Naive B cell (primary cell): ENCODE measurements around the gene TRIM49. TPM values are rescaled to one million over a fixed set of nuclear protein-coding genes. Genes with fewer than 3 reads are reported as not detected.
"Not testable (repeated sequence)": the region's sequence is repeated elsewhere in the genome, so short reads cannot be mapped to it uniquely, and the experiment has no call there.

Source experiments
- ATAC-seq, 2 donors: fragments of 150-1000 bp; cut with Tn5 transposase; 2 replicates each; pipeline ENCODE4 v1.10.0; 2021; ENCODE audit warnings: low read depth in 2 of 2, mild to moderate bottlenecking in 2 of 2, moderate library complexity in 2 of 2
- DNase-seq: peaks from one replicate; pipeline ENCODE4 v3.0.0; 2022
- H3K27ac Mint-ChIP-seq, 6 donors: one replicate each; pipeline ENCODE4 v1.8.0; 2020 to 2022; ENCODE audit warnings: mild to moderate bottlenecking in 6 of 6, mixed read lengths in 6 of 6, moderate library complexity in 5 of 6, inconsistent platforms in 2 of 6
- H3K27me3 Mint-ChIP-seq, 3 donors: one replicate each; pipeline ENCODE4 v1.8.0; 2021 to 2022; ENCODE audit warnings: mixed read lengths in 3 of 3, mild to moderate bottlenecking in 1 of 3
- H3K36me3 Mint-ChIP-seq, 2 donors: one replicate each; pipeline ENCODE4 v1.8.0; 2020 to 2022; ENCODE audit warnings: mixed read lengths in 2 of 2, inconsistent platforms in 1 of 2, mild to moderate bottlenecking in 1 of 2
- H3K4me1 Mint-ChIP-seq, 3 donors: one replicate each; pipeline ENCODE4 v1.8.0; 2020 to 2022; ENCODE audit warnings: mixed read lengths in 3 of 3, inconsistent platforms in 1 of 3, mild to moderate bottlenecking in 1 of 3, moderate library complexity in 1 of 3
- H3K4me3 Mint-ChIP-seq, 8 donors: one replicate each; pipeline ENCODE4 v1.8.0; 2020 to 2022; ENCODE audit warnings: mild to moderate bottlenecking in 8 of 8, mixed read lengths in 8 of 8, moderate library complexity in 8 of 8, inconsistent platforms in 2 of 8
- H3K9me3 Mint-ChIP-seq, 7 donors: one replicate each; pipeline ENCODE4 v1.8.0; 2020 to 2022; ENCODE audit warnings: mixed read lengths in 7 of 7, mild to moderate bottlenecking in 5 of 7, inconsistent platforms in 2 of 7, moderate library complexity in 1 of 7
- polyA plus RNA-seq, 6 donors: library from polyadenylated mRNA; unstranded; fragments of 300-500 nt; fragmentation: Illumina TruSeq; gene quantifications; one replicate each; pipeline ENCODE4 v1.2.3, GENCODE V29; 2021; ENCODE audit warnings: low read depth in 6 of 6

Gene TRIM49, protein sequence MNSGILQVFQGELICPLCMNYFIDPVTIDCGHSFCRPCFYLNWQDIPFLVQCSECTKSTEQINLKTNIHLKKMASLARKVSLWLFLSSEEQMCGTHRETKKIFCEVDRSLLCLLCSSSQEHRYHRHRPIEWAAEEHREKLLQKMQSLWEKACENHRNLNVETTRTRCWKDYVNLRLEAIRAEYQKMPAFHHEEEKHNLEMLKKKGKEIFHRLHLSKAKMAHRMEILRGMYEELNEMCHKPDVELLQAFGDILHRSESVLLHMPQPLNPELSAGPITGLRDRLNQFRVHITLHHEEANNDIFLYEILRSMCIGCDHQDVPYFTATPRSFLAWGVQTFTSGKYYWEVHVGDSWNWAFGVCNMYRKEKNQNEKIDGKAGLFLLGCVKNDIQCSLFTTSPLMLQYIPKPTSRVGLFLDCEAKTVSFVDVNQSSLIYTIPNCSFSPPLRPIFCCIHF
- not detected for polyA plus RNA-seq

DNA sequence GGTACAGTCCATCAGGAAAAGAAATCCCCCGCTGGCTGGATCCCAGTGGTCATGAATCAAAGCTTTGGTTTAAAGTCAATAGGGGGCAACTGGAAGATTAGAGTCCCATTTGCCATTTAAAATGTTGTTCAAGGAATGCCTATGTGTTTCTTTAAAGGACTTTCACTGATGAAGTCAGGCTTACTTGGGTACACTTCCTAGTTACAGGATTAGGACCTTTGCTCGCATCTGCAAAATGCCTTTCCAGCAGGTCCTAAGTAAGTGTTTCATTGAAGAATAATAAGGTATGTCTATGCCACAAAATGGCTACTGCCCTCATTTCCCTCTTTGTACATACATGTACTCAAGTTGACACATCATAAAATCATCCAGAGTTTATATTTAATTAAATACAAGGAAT is at the start of gene TRIM49:
TRIM49 (minus strand) TSS at position 101 of the 400 bp plus-strand sequence. CDS start 4,106 bp downstream, outside the sequence.
- not testable (repeated sequence) for H3K4me1 Mint-ChIP-seq, DNase-seq, H3K27ac Mint-ChIP-seq, H3K27me3 Mint-ChIP-seq, H3K4me3 Mint-ChIP-seq, H3K9me3 Mint-ChIP-seq, ATAC-seq, H3K36me3 Mint-ChIP-seq

DNA sequence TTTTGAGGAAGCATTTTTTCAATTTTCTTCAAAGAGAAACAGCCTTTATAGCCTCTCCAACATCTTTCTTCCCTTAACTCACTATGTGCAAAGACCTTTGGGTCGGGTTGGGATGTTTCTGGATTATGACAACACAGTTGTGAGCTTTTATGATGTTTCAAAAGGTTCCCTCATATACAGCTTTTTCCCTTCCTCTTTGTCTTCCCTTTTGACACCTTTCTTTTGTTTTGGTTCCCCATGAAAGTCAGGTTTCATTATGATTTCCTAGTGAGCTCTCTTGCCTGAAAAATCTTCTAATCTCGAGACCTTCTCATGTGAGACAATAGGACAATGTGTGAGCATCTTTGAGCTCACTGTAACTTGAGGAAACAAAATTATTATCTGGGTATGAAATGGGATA is 18.3 kb upstream of the TRIM49 start:
- H3K9me3 Mint-ChIP-seq, H3K27me3 Mint-ChIP-seq, H3K36me3 Mint-ChIP-seq, H3K27ac Mint-ChIP-seq, DNase-seq, ATAC-seq, H3K4me1 Mint-ChIP-seq, H3K4me3 Mint-ChIP-seq: not testable (repeated sequence)

- not testable (repeated sequence) for DNase-seq, H3K4me1 Mint-ChIP-seq, H3K27ac Mint-ChIP-seq, H3K27me3 Mint-ChIP-seq, H3K4me3 Mint-ChIP-seq, ATAC-seq, H3K36me3 Mint-ChIP-seq, H3K9me3 Mint-ChIP-seq
Observed at GRCh38 chr11:89820008-89820407, 11.6 kb upstream of the TRIM49 start.

DNA sequence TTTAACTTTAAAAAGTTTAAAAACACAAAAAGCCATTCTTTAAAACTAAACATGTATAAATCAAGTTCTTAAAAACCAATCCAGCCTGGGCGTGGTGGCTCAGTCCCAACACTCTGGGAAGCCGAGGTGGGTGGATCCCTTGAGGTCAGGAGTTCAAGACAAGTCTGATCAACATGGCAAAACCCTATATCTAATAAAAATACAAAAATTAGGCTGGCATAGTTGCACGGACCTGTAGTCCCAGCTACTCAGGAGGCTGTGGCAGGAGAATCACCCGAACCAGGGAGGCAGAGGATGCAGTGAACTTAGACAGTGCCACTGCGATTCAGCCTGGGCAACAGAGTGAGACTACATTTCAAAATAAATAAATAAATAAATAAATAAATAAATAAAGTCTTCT is 5.2 kb upstream of the TRIM49 start:
- H3K4me3 Mint-ChIP-seq, H3K9me3 Mint-ChIP-seq: not testable (repeated sequence)

DNA sequence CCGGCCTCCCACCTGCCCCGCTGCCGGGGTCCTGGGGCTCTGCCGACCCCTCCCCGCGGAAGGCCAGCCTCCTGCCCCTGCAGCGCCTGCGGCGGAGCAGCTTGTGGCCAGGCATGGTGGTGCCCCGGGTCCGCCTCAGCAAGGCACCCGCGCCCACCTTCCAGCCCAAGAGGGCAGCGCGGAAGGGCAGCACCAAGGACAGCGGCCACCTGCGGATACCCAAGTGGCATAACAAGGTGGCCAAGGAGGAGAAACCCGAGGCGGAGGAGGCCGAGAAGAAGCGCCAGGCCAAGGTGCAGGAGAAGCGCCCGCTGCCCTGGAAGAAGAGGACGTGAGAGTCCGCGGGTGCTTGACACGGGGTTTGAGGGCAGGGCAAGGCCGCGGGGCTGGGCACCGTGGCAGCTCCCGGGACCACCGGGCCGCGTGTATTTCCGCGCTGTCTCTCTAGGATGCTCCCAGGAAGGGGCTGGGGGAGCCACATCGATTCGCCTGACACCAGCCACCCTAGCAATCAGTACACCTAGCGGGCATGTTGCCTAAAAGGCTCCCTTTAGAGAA is 20.8 kb downstream of the TRIM49 start:
- H3K4me3 Mint-ChIP-seq, H3K27ac Mint-ChIP-seq, H3K27me3 Mint-ChIP-seq, H3K9me3 Mint-ChIP-seq, H3K36me3 Mint-ChIP-seq, DNase-seq, ATAC-seq, H3K4me1 Mint-ChIP-seq: not testable (repeated sequence)

More for the DNA sequence above, 5.2 kb upstream of the TRIM49 start:
- not testable (repeated sequence) for H3K36me3 Mint-ChIP-seq, DNase-seq, ATAC-seq, H3K27me3 Mint-ChIP-seq, H3K4me1 Mint-ChIP-seq, H3K27ac Mint-ChIP-seq

GRCh38 chr11:89785726-89786125 is 22.6 kb downstream of the TRIM49 start:
- ATAC-seq, H3K9me3 Mint-ChIP-seq, H3K4me3 Mint-ChIP-seq, DNase-seq, H3K27ac Mint-ChIP-seq, H3K4me1 Mint-ChIP-seq, H3K27me3 Mint-ChIP-seq, H3K36me3 Mint-ChIP-seq: not testable (repeated sequence)

DNA sequence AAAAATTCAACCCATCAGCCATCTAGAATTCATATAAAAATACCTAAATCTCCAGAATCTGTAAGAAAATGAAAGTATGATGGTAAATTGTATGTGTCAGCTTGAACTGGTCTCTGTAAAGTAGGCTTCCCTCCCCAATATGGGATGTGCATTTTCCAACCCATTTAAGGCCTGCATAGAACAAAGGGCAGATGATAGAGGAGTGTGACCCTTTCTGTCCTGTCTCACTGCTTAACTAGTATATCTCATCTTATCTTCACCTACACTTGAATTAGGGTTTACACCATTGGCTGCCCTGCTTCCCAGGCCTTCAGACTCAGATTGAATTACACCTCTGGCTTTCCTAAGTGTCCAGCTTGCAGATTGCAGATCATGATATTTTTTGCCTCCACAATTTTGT is 57.6 kb downstream of the TRIM49 start:
- not testable (repeated sequence) for H3K27me3 Mint-ChIP-seq

More for the DNA sequence above, 57.6 kb downstream of the TRIM49 start:
- not testable (repeated sequence) for H3K36me3 Mint-ChIP-seq, DNase-seq, H3K9me3 Mint-ChIP-seq, H3K4me1 Mint-ChIP-seq, H3K27ac Mint-ChIP-seq, H3K4me3 Mint-ChIP-seq, ATAC-seq

Other genes with a start within 250 kb of the TRIM49 start
- not detected for gene TRIM77, start 98.3 kb downstream of the TRIM49 start, polyA plus RNA-seq
- not detected for gene TRIM64B, start 69.9 kb upstream of the TRIM49 start, polyA plus RNA-seq
- gene TRIM49D1, start 113.7 kb upstream of the TRIM49 start, polyA plus RNA-seq, result not detected
- not detected for gene TRIM49D2, start 115.5 kb upstream of the TRIM49 start, polyA plus RNA-seq
- gene TRIM64, start 157.5 kb upstream of the TRIM49 start, polyA plus RNA-seq, result not detected
- gene TRIM49C, start 222.5 kb upstream of the TRIM49 start, polyA plus RNA-seq, result not detected